ENCODE data around the gene IFT25.
A peak's percentile ranks its signal among the peaks of the same experiment; 100 is the strongest.
"Not testable (repeated sequence)": the region's sequence is repeated elsewhere in the genome, so short reads cannot be mapped to it uniquely, and the experiment has no call there.

IFT25 gene

GRCh38 chr1:53945433-53946251, at the start of gene IFT25:
Gene IFT25, minus strand, starts transcription at chr1:53945699. Its CDS starts 5,617 bp downstream, at chr1:53940082.
- DNase-seq (ENCODE audit: low read depth in 2 of 2), result peak; percentile 99 to 100

GRCh38 chr1:53994516-53994915, 49.0 kb upstream of the IFT25 start:
- DNase-seq (ENCODE audit: low read depth in 2 of 2), result not testable (repeated sequence)

GRCh38 chr1:53992085-53992874, 46.8 kb upstream of the IFT25 start:
- DNase-seq (ENCODE audit: low read depth in 2 of 2), result no peak

GRCh38 chr1:53987880-53988279, 42.4 kb upstream of the IFT25 start:
- DNase-seq (ENCODE audit: low read depth in 2 of 2), result no peak

GRCh38 chr1:53986458-53986857, 41.0 kb upstream of the IFT25 start:
- DNase-seq (ENCODE audit: low read depth in 2 of 2), result no peak

- no peak for DNase-seq (ENCODE audit: low read depth in 2 of 2)
Measured at GRCh38 chr1:53984726-53985125, 39.2 kb upstream of the IFT25 start.

GRCh38 chr1:53982763-53983104, 37.2 kb upstream of the IFT25 start:
- DNase-seq (ENCODE audit: low read depth in 2 of 2), result no peak

GRCh38 chr1:53982034-53982762, 36.7 kb upstream of the IFT25 start:
- DNase-seq (ENCODE audit: low read depth in 2 of 2), result no peak

- DNase-seq (ENCODE audit: low read depth in 2 of 2), result no peak
Measured at GRCh38 chr1:53981220-53981619, 35.7 kb upstream of the IFT25 start.

- DNase-seq (ENCODE audit: low read depth in 2 of 2), result no peak
Measured at GRCh38 chr1:53979712-53980450, 34.4 kb upstream of the IFT25 start.

GRCh38 chr1:53975861-53976260, 30.4 kb upstream of the IFT25 start:
- DNase-seq (ENCODE audit: low read depth in 2 of 2), result no peak

- no peak for DNase-seq (ENCODE audit: low read depth in 2 of 2)
Measured at GRCh38 chr1:53971718-53972117, 26.2 kb upstream of the IFT25 start.

GRCh38 chr1:53969323-53969722, 23.8 kb upstream of the IFT25 start:
- not testable (repeated sequence) for DNase-seq (ENCODE audit: low read depth in 2 of 2)

GRCh38 chr1:53968125-53968513, 22.6 kb upstream of the IFT25 start:
- DNase-seq (ENCODE audit: low read depth in 2 of 2), result no peak

GRCh38 chr1:53967409-53968124, 22.1 kb upstream of the IFT25 start:
- DNase-seq (ENCODE audit: low read depth in 2 of 2), result no peak

GRCh38 chr1:53966794-53967193, 21.3 kb upstream of the IFT25 start:
- no peak for DNase-seq (ENCODE audit: low read depth in 2 of 2)

GRCh38 chr1:53964109-53964508, 18.6 kb upstream of the IFT25 start:
- no peak for DNase-seq (ENCODE audit: low read depth in 2 of 2)

GRCh38 chr1:53963460-53963859, 18.0 kb upstream of the IFT25 start:
- DNase-seq (ENCODE audit: low read depth in 2 of 2), result no peak

GRCh38 chr1:53962395-53962794, 16.9 kb upstream of the IFT25 start:
- no peak for DNase-seq (ENCODE audit: low read depth in 2 of 2)

- no peak for DNase-seq (ENCODE audit: low read depth in 2 of 2)
Measured at GRCh38 chr1:53959664-53960250, 14.3 kb upstream of the IFT25 start.
